ENCODE results near the gene KCTD6. TPM values are rescaled to one million over a fixed set of nuclear protein-coding genes. Genes with fewer than 3 reads are reported as not detected.
A peak's percentile ranks its signal among the peaks of the same experiment; 100 is the strongest.

Gene KCTD6
- total RNA-seq, 1 donor = 8.0 TPM

GRCh38 chr3:58463181-58463941 lies 28.5 kb upstream of the KCTD6 start:
- Histone ChIP-seq H3K79me2 (ENCODE audit: insufficient read depth, low read length) (no peaks in the 10 kb centered on the region), H2AFZ (ENCODE audit: low read length) (peak overlapping the region; percentile 69), H3K4me2 (ENCODE audit: insufficient read depth, low read length) (peak overlapping the region; percentile 80), H3K9me3 (ENCODE audit: low read depth, low read length) (no peaks in the 10 kb centered on the region), H3K36me3 (ENCODE audit: insufficient read depth, low read length) (no peaks in the 10 kb centered on the region), H3K4me3 (ENCODE audit: insufficient read depth, low read length) (peak overlapping the region; percentile 53), H3K4me1 (ENCODE audit: insufficient read depth, low read length) (peaks cover 11% of the 10 kb centered on the region), H3K27ac (ENCODE audit: low read depth, low read length) (no peak overlapping the region), H4K20me1 (ENCODE audit: insufficient read depth, low read length) (no peaks in the 10 kb centered on the region), H3K27me3 (ENCODE audit: insufficient read depth, low read length) (no peaks in the 10 kb centered on the region)
- peak; percentile 96 for DNase-seq (ENCODE audit: insufficient read length, low spot score, missing footprints)
- peak; percentile 94 for TF ChIP-seq CTCF (IDR thresholded peaks at IDR 0.05; ENCODE audit: extremely low read depth, low read depth, low read length)

- no peak for DNase-seq (ENCODE audit: insufficient read length, low spot score, missing footprints)
- no peak overlapping the region for H3K27ac ChIP-seq (ENCODE audit: low read depth, low read length)
- TF ChIP-seq CTCF (IDR thresholded peaks at IDR 0.05; ENCODE audit: extremely low read depth, low read depth, low read length) = no peak
- H3K79me2 ChIP-seq (ENCODE audit: insufficient read depth, low read length) = no peaks in the 10 kb centered on the region
- no peaks in the 10 kb centered on the region for H3K36me3 ChIP-seq (ENCODE audit: insufficient read depth, low read length)
- H3K4me2 ChIP-seq (ENCODE audit: insufficient read depth, low read length) = peak overlapping the region; percentile 80
- no peaks in the 10 kb centered on the region for H3K27me3 ChIP-seq (ENCODE audit: insufficient read depth, low read length)
- peaks cover 11% of the 10 kb centered on the region for H3K4me1 ChIP-seq (ENCODE audit: insufficient read depth, low read length)
- peak overlapping the region; percentile 53 for H3K4me3 ChIP-seq (ENCODE audit: insufficient read depth, low read length)
- peak overlapping the region; percentile 69 for H2AFZ ChIP-seq (ENCODE audit: low read length)
- H3K9me3 ChIP-seq (ENCODE audit: low read depth, low read length) = no peaks in the 10 kb centered on the region
- H4K20me1 ChIP-seq (ENCODE audit: insufficient read depth, low read length) = no peaks in the 10 kb centered on the region
Measured at GRCh38 chr3:58463942-58464271, 28.0 kb upstream of the KCTD6 start.

GRCh38 chr3:58464866-58465265 lies 27.0 kb upstream of the KCTD6 start:
- Histone ChIP-seq H3K4me1 (ENCODE audit: insufficient read depth, low read length) (peaks cover 11% of the 10 kb centered on the region), H3K36me3 (ENCODE audit: insufficient read depth, low read length) (no peaks in the 10 kb centered on the region), H3K79me2 (ENCODE audit: insufficient read depth, low read length) (no peaks in the 10 kb centered on the region), H3K27ac (ENCODE audit: low read depth, low read length) (no peak overlapping the region), H3K4me2 (ENCODE audit: insufficient read depth, low read length) (no peak overlapping the region), H4K20me1 (ENCODE audit: insufficient read depth, low read length) (no peaks in the 10 kb centered on the region), H3K27me3 (ENCODE audit: insufficient read depth, low read length) (no peaks in the 10 kb centered on the region), H2AFZ (ENCODE audit: low read length) (no peak overlapping the region), H3K9me3 (ENCODE audit: low read depth, low read length) (no peaks in the 10 kb centered on the region), H3K4me3 (ENCODE audit: insufficient read depth, low read length) (no peak overlapping the region)
- TF ChIP-seq CTCF (IDR thresholded peaks at IDR 0.05; ENCODE audit: extremely low read depth, low read depth, low read length) = no peak
- DNase-seq (ENCODE audit: insufficient read length, low spot score, missing footprints) = no peak

- Histone ChIP-seq H3K4me3 (ENCODE audit: insufficient read depth, low read length) (no peak overlapping the region), H3K4me1 (ENCODE audit: insufficient read depth, low read length) (peaks cover 25% of the 10 kb centered on the region), H3K36me3 (ENCODE audit: insufficient read depth, low read length) (no peaks in the 10 kb centered on the region), H3K9me3 (ENCODE audit: low read depth, low read length) (no peaks in the 10 kb centered on the region), H3K27me3 (ENCODE audit: insufficient read depth, low read length) (no peaks in the 10 kb centered on the region), H4K20me1 (ENCODE audit: insufficient read depth, low read length) (no peaks in the 10 kb centered on the region), H3K4me2 (ENCODE audit: insufficient read depth, low read length) (no peak overlapping the region), H2AFZ (ENCODE audit: low read length) (no peak overlapping the region), H3K79me2 (ENCODE audit: insufficient read depth, low read length) (no peaks in the 10 kb centered on the region), H3K27ac (ENCODE audit: low read depth, low read length) (no peak overlapping the region)
- no peak for DNase-seq (ENCODE audit: insufficient read length, low spot score, missing footprints)
- TF ChIP-seq CTCF (IDR thresholded peaks at IDR 0.05; ENCODE audit: extremely low read depth, low read depth, low read length) = no peak
Measured at GRCh38 chr3:58466899-58467563, 24.9 kb upstream of the KCTD6 start.

Data from osteoblast (primary cell).